Activated CD8-positive, alpha-beta memory T cell treated with anti-CD3 and anti-CD28 coated beads, Interleukin-2, amount 50 U/mL, for 24 hours (primary cell): ENCODE results near the gene DZIP3.

Experiments
- DNase-seq: peaks from one replicate; pipeline ENCODE4 v3.0.0-alpha.2; 2020; ENCODE audit errors: extremely low read depth

DZIP3 gene, protein sequence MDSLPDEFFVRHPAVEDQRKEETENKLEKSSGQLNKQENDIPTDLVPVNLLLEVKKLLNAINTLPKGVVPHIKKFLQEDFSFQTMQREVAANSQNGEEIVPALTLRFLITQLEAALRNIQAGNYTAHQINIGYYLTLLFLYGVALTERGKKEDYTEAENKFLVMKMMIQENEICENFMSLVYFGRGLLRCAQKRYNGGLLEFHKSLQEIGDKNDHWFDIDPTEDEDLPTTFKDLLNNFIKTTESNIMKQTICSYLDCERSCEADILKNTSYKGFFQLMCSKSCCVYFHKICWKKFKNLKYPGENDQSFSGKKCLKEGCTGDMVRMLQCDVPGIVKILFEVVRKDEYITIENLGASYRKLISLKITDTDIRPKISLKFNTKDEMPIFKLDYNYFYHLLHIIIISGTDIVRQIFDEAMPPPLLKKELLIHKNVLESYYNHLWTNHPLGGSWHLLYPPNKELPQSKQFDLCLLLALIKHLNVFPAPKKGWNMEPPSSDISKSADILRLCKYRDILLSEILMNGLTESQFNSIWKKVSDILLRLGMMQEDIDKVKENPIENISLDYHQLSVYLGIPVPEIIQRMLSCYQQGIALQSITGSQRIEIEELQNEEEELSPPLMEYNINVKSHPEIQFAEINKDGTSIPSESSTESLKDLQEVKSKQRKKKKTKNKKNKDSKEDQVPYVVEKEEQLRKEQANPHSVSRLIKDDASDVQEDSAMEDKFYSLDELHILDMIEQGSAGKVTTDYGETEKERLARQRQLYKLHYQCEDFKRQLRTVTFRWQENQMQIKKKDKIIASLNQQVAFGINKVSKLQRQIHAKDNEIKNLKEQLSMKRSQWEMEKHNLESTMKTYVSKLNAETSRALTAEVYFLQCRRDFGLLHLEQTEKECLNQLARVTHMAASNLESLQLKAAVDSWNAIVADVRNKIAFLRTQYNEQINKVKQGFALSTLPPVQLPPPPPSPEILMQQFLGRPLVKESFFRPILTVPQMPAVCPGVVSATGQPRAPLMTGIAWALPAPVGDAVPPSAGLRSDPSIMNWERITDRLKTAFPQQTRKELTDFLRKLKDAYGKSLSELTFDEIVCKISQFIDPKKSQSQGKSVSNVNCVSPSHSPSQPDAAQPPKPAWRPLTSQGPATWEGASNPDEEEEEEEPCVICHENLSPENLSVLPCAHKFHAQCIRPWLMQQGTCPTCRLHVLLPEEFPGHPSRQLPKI

GRCh38 chr3:108589081-108589997, at the start of gene DZIP3, which contains the start of gene CIP2A:
DZIP3 (plus strand) TSS chr3:108589722; CDS start chr3:108605407, 15,685 bp downstream.
CIP2A (minus strand) TSS chr3:108589438; CDS start chr3:108589375, 63 bp downstream.
- peak; percentile 75 for DNase-seq

GRCh38 chr3:108546247-108546646, 43.3 kb upstream of the DZIP3 start:
- no peak for DNase-seq

- DNase-seq, result no peak
Measured at GRCh38 chr3:108546692-108547091, 42.8 kb upstream of the DZIP3 start.

DNA sequence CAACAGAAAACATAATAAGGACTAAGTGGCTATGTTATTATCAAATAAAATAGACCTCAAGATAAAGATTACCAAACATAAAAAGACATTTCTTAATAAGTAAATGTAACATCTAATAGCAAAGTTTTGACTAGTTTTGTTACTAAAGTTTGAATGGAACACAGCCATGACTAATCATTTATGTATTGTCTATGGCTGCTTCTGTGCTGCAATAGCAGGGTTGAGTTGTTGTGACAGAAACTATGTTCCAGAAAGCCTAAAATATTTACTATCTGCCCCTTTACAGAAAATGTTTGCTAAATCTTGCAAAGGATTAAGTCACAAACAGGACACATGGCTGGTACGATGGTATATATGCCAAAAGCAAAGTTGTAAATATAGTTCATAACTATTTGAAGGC, 41.2 kb upstream of the DZIP3 start:
- DNase-seq, result no peak

DNA sequence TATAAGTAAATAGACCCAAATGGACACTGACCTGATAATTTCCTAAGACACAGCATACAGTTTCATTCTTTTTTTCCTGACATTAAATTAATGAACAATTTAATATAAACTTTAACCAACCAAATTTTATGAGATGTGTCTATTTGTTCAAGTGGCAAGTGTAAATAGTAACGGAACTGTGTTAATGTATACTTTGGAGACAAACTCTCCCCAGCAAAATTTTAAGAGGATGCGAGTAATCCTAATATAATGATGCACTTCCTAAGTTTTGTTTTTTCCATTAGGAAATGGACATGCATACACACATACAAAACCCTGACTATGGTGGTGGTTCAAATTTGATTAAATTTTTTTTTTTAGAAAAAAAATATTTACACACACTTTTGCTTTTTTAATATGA, 40.6 kb upstream of the DZIP3 start:
- no peak for DNase-seq

DNA sequence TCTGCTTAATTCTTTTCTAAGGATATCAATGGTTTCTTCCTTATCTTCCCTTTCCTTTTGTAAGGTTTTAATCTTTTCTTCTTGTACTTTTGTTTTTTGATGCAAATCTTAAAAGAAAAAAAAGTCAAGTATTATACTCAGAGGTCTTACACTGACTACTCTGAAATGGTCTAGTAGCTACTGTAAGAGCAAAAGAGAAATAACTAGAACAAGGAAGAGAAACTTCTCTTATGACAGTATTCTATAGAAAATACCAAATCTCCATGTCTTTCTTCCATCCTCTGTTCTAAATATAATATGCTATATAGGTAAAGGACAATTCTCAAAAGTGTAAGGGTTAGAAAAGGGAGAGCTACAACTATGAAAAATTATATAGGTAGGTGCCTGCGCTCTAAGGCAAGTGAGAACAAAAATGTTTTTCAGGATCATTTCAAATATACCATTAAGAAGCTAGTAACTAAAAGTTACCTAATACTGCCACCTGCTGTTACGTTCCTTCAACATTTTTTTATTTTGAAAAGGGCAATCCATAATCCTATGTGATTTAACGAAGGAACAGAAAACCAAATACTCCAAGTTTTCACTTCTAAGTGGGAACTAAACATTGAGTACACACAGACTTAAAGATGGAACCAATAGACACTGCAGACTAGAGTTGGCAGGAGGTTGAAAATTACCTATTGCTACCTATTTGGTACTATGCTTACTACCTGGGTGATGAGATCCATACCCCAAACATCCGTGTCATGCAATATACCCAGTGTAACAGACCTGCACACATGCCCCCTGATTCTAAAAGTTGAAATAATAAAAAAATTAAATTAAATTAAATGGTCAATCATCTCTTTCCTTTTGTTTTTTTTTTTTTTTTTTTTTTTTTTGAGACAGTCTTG, 37.0 kb upstream of the DZIP3 start:
- DNase-seq, result no peak

- no peak for DNase-seq
Measured at GRCh38 chr3:108554229-108554628, 35.3 kb upstream of the DZIP3 start.

DNA sequence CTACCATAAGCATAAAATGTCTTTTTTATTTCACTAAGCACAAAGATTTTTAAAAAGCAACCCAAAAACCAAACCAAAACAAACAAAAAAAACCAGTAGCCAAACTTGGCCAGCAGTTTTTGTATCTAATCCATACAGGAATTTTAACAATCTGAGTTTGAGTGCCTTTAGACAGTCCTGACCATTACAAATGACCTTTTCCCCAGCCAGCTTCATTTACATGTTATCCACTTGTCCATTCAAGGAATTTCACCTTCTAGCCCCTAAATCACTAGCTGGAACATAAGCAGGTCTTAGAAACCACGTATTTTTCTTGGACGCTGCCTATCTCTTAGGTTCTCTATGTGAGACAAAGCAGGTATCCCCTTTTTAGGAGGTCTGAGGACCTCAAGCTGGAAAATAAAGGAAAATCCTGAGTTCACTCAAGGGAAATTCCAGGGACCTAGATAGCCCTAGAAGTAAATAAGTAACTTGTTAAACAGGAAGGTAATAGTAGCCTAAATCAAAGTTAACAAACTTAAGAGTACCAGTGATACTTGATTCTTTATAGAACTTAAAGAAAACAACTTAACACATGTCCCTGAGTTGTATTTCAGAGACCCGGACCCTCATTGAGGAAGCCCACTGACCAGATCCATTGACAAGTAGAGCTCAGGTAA, 34.5 kb upstream of the DZIP3 start:
- no peak for DNase-seq

DNA sequence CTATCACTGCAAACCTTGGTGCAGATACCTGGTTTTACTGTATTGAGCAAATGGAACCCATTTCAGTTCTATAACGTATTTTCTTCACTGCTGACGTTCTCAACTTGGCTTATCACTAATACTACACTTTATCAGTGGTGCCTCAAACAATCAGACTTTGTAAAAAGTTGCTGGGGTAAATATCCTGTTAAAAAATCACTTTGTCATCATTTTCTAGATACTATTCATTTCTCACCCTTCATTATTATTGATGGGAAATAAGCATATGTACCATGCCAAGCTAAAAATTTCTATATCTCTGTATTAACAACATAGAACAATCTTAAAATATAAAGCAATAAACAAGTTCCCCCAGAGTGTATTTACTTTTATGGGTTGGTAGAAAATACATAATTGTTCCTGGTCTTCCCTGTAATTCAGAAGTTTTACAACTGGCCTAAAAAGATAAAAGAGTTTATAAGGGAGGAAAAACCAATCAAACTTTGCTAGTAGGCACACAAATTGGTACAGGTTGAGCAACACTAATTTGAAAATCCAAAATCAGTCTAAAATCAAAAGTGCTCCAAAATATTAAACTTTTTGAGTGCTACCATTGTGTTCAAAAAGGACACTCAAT, 33.4 kb upstream of the DZIP3 start:
- no peak for DNase-seq

DNA sequence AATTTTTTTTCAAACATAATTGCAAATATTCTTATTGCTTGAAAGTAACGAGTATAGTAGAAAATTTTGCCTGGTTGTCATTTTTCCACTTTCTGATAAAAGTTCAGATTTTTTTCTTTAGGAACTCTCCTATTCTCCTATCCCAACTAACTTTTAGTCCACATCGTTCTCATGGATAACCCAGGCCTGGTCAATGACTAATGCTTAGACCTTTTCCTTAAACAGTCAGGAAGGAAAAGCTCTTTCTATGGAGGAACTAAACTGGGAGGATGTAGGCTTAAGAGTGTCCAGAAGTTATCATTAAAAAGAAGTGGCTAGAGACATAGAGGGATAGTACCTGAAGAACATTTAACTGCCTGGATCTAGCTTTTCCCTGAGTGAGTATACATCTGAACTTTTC, 27.0 kb upstream of the DZIP3 start:
- no peak for DNase-seq

GRCh38 chr3:108564564-108564963, 25.0 kb upstream of the DZIP3 start:
- no peak for DNase-seq

DNA sequence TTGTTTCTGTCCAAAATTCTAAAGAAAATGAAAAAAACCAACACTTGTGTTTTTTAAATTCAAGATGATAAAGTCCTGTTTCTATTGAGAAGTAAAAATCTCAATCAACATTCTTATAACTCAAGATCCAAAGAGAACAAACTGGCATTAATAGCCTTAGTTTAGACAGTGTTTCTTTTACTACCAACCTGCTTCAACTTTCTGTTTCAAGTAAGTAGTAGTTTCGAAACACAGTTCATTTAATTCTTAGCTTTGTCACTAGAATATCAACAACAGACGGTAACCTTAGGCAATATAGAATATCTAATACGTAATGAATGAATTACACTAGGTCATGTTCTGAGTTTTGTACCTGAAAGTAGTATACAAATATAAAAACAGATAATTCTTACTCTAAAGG, 24.0 kb upstream of the DZIP3 start:
- no peak for DNase-seq

DNA sequence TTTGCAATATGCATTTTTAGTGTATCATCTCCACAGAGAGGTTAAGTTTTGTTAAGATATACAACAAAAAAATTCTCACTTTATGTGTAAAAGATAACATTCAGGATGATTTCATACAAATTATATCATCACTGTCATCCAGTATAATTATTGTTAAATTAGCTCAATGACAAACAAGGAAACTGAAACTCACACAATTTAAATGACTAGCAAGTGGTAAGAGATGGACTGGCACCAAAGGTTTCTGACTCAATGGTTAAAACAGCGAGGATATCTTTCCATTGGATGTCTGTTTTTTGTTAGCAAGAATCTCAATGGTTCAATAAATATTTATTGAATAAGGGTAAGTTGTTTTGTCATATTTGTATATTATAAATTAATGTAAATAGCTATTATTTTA, 22.9 kb upstream of the DZIP3 start:
- no peak for DNase-seq

DNA sequence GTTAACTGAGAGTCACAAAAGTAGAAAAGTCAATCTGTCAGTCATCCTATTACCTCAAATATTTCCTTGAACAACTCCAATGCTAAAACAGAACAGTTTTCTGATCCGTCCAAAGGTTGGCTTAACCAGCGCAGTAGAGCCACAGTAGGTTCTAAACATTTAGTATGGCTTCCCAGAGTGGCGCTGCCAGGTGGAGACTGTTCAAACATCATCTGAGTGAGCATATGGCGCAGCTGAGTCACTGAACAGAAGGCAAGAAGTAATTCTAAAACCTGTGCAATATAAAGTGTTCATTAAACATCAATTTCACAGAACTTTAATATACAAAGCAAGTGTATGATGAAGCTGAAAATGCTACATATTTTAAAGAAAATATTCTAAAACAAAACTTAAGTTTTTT, 20.2 kb upstream of the DZIP3 start:
- DNase-seq, result no peak

GRCh38 chr3:108578064-108578463, 11.5 kb upstream of the DZIP3 start:
- DNase-seq, result no peak

DNA sequence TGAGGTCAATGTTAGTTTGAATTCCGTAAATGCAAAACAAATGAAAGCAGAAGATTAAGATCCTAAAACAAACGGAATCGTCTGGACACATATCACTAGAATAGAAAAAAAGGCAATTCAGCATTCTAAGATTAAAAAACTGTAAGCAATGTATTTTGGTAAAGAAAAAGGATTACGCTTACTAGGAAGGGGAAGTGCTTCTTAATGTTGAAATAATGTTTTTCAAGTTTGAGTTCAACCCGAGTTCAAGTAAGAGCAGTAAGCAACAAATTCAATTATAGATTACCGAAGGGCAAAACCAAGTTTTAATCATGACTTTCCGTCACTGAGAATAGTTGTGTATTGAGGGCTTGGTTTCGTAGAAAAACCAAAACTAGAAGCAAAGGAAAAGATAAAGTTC, 921 bp upstream of the DZIP3 start:
- DNase-seq, result no peak

DNA sequence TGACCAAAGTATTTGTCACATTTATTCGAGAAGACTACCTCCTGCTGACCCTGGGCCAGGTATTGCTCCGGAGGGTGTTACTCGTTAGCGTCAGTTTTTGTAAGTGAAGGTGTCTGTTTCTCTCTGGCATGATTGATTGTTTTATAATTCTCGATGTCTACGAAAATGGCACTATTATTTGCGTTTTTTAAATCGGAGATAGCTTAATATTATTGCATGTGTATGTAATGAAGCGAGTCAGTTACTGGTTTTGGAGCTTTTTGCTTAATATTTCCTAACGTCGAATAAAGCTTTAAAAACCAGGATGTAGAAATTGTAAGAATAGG, 439 bp downstream of the DZIP3 start:
- DNase-seq, result no peak

- no peak for DNase-seq
Measured at GRCh38 chr3:108590460-108590859, 938 bp downstream of the DZIP3 start.

- no peak for DNase-seq
Measured at GRCh38 chr3:108595321-108595720, 5.8 kb downstream of the DZIP3 start.
